HUES64 (cell line): ENCODE data around the gene LDAH.
"Not testable (repeated sequence)": the region's sequence is repeated elsewhere in the genome, so short reads cannot be mapped to it uniquely, and the experiment has no call there.

Experiments used
- H3K27ac ChIP-seq: 2 replicates; pipeline ENCODE4 v1.7.0; 2013; ENCODE audit warnings: low read depth, low read length, inconsistent platforms
- H3K27me3 ChIP-seq: 2 replicates; pipeline ENCODE4 v1.6.1; 2013; ENCODE audit warnings: mild to moderate bottlenecking, low read length; ENCODE audit not compliant: insufficient read depth
- H3K36me3 ChIP-seq: 2 replicates; pipeline ENCODE4 v1.6.1; 2013; ENCODE audit warnings: mild to moderate bottlenecking, low read length; ENCODE audit not compliant: insufficient read depth
- H3K4me1 ChIP-seq: 2 replicates; pipeline ENCODE4 v1.6.1; 2013; ENCODE audit warnings: mild to moderate bottlenecking, low read length, moderate library complexity; ENCODE audit not compliant: insufficient read depth
- H3K4me3 ChIP-seq: 2 replicates; pipeline ENCODE4 v1.5.1; 2013; ENCODE audit warnings: mild to moderate bottlenecking, low read length, moderate library complexity
- H3K9ac ChIP-seq: 2 replicates; pipeline ENCODE4 v1.6.1; 2013; ENCODE audit warnings: mild to moderate bottlenecking, low read depth, low read length
- H3K9me3 ChIP-seq: 2 replicates; pipeline ENCODE4 v1.6.1; 2013; ENCODE audit warnings: low read depth, low read length; ENCODE audit not compliant: insufficient read depth
- WGBS: fragments of 150-250, 120-280 bp; methylation state at CpG from one replicate; pipeline ENCODE4 v1.1.7; 2013; ENCODE audit warnings: missing lambda C conversion rate; 5-methylcytosine and 5-hydroxymethylcytosine counted together

LDAH gene

DNA sequence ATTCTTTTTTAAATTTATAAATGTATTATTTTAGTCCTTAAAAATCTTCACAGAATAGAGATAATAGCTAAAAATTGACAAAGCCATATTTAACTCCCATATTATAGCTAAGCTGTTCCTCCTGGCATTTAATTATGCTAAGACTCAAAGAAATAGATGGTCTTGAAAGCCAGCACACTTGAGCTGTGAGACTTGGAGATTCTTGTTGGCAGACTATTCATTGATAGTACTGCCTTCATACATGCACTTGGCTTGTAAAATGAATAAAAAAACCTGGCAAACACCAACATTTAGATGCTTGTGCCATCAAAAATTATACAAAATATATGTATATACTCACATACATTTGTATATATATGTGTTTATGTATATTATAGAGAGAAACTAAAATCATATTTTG, 9.7 kb upstream of the LDAH start:
- Histone ChIP-seq H3K4me3 (no peak overlapping the region), H3K4me1 (no peaks in the 10 kb centered on the region), H3K9ac (no peak overlapping the region), H3K27me3 (peaks cover 39% of the 10 kb centered on the region), H3K36me3 (no peaks in the 10 kb centered on the region), H3K9me3 (no peaks in the 10 kb centered on the region), H3K27ac (no peak overlapping the region)

DNA sequence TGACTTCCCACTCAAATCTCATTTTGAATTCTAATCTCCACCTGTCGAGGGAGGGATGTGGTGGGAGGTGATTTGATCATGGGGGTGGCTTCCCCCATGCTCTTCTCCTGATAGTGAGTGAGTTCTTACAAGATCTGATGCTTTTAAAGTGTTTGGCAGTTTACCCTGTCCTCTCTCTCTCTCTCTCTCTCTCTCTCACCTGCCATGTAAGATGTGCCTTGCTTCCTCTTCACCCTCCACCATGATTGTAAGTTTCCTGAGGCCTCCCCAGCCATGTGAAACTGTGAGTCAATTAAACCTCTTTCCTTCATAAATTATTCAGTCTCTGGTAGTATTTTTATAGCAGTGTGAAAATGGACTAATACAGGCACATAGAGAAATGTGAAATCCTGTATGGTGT, 7.0 kb upstream of the LDAH start:
- Histone ChIP-seq H3K9ac (no peak overlapping the region), H3K9me3 (no peaks in the 10 kb centered on the region), H3K4me3 (no peak overlapping the region), H3K36me3 (no peaks in the 10 kb centered on the region), H3K4me1 (no peaks in the 10 kb centered on the region), H3K27me3 (peaks cover 50% of the 10 kb centered on the region), H3K27ac (no peak overlapping the region)
- WGBS: no CpG with 5 or more reads among the region's 1 CpG

DNA sequence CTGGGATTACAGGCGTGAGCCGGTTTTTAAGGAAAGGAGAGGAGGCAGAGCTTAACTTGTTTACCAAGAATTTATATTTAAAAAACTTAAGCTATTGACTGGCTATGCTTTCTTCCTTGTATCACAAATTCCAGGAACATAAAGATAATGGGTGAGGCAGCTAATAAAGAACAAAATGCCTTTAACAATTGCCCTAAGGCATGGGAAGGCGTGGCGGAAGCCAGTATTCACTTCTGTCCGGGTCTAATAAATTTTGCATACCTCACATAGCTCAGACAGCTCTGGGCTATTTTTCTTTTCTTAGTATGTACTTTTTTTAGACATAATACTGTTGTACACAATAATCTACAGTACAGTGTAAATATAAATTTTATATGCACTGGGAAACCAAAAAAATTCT, 1.0 kb upstream of the LDAH start:
- no peaks in the 10 kb centered on the region; the same call in 1 of the 2 replicates for H3K4me1 ChIP-seq
- H3K27me3 ChIP-seq: peaks cover 34% of the 10 kb centered on the region
- WGBS: 94% methylated on average over 3 of the region's 5 CpGs
- no peak overlapping the region for H3K27ac ChIP-seq
- no peak overlapping the region for H3K9ac ChIP-seq
- no peak overlapping the region for H3K4me3 ChIP-seq
- H3K9me3 ChIP-seq: no peaks in the 10 kb centered on the region
- no peaks in the 10 kb centered on the region for H3K36me3 ChIP-seq

DNA sequence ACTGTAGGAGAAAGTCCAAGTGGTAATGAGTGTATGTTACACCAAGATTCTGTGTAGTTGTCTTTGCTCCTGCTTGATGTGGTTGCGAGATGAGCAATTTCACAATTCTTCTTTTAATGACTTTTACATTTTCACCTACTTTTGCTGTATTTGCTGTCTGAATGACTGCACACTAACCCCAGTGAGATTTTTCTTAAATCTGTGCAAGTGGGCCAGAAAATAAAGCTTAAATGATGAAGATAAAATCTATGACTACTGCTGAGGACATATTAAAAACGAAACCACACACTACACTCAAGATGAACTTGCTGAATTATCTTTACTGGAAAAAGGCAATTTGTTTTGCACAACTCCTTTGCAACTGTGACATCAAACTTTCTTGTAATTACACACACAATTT, 4.1 kb downstream of the LDAH start:
- Histone ChIP-seq H3K9me3 (no peaks in the 10 kb centered on the region), H3K36me3 (no peaks in the 10 kb centered on the region), H3K27me3 (peaks cover under 1% of the 10 kb centered on the region; the same call in 1 of the 2 replicates), H3K4me3 (no peak overlapping the region), H3K27ac (no peak overlapping the region), H3K9ac (no peak overlapping the region), H3K4me1 (no peaks in the 10 kb centered on the region; the same call in 1 of the 2 replicates)
- 95% methylated on average over 2 of the region's 2 CpGs for WGBS

DNA sequence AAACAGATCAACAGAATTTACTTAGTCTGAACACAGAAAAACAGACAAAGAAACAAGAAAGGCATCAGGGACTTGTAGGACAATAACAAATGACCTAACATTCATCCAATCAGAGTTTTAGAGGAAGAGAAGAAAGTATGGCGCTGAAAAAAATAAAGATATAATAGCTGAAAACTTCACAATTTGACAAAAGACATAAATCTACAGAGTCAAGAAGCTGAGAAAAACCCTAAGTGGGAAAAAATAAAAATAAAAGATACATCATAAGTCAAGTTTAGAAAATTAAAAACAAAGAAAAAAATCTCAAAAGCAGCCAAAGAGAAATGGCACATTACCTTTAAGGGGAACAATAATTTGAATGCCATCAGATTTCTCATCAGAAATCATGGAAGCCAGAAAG, 7.7 kb downstream of the LDAH start:
- H3K9me3 ChIP-seq: no peaks in the 10 kb centered on the region
- H3K36me3 ChIP-seq: no peaks in the 10 kb centered on the region
- H3K4me1 ChIP-seq: no peaks in the 10 kb centered on the region
- no peaks in the 10 kb centered on the region for H3K27me3 ChIP-seq
- no CpG with 5 or more reads among the region's 1 CpG for WGBS
- no peak overlapping the region for H3K27ac ChIP-seq
- no peak overlapping the region for H3K9ac ChIP-seq
- no peak overlapping the region for H3K4me3 ChIP-seq

DNA sequence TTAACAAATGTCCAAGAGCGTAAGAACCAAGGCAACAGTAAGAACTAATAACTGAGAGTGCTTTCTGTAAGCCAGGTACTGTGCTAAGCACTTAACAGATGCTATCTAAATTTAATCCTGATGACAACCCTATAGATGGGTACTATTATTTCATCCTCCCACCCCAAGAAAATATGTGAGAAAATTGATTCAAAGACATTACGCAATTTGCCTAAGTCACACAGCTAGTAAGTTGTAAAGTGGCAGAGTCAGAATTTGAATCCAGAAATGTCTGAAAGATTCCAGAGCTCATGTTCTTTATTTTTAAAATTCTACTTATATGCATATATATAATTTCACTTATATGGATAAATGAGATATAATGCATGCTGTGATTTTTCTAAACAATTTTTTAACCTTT, 10.1 kb downstream of the LDAH start:
- Histone ChIP-seq H3K4me3 (no peak overlapping the region), H3K27me3 (no peaks in the 10 kb centered on the region), H3K36me3 (no peaks in the 10 kb centered on the region), H3K27ac (no peak overlapping the region), H3K4me1 (no peaks in the 10 kb centered on the region), H3K9me3 (no peaks in the 10 kb centered on the region), H3K9ac (no peak overlapping the region)
- 92% methylated on average over 1 of the region's 2 CpGs for WGBS

DNA sequence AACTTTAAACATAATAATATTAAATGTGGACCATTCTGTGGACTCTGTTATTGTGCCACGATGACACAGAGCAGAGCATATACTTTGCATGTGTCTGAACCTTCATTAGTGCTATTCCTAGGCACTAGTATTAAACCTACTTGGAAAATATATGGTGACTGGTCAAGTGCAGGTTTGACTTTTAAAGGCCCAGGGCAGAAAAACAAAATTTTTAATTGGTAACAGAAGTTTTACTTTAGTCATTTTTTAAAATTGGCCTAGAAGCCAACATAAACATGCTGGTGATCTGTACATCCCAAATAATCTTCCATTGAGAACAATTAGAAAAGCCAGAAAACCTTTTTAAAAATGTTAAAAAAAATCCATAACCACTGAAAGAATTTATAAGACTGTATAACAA, 16.6 kb downstream of the LDAH start:
- H3K9me3 ChIP-seq: no peaks in the 10 kb centered on the region
- no peak overlapping the region for H3K27ac ChIP-seq
- WGBS: 90% methylated on average over 1 of the region's 1 CpG
- H3K4me3 ChIP-seq: no peak overlapping the region
- H3K9ac ChIP-seq: no peak overlapping the region
- H3K27me3 ChIP-seq: no peaks in the 10 kb centered on the region
- H3K4me1 ChIP-seq: no peaks in the 10 kb centered on the region
- no peaks in the 10 kb centered on the region for H3K36me3 ChIP-seq

DNA sequence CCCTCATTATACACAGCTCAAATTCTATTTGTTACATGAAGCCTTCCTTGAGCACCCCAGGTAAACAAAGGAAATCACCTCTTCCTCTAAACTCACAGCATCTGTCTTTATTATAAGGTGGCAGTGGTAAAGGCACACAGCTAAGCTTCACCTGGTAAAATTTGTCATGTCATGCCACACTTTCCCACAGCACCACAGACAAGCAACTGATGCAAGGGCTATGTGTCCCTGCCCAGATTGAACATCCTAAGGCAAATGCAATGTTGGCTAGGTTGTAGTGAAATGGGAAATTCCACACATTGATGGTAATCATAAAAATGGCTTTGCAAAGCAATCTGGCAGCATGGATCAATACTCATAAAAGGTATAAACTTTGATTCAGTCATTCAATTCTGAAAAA, 18.9 kb downstream of the LDAH start:
- H3K27me3 ChIP-seq: no peaks in the 10 kb centered on the region
- H3K27ac ChIP-seq: no peak overlapping the region

DNA sequence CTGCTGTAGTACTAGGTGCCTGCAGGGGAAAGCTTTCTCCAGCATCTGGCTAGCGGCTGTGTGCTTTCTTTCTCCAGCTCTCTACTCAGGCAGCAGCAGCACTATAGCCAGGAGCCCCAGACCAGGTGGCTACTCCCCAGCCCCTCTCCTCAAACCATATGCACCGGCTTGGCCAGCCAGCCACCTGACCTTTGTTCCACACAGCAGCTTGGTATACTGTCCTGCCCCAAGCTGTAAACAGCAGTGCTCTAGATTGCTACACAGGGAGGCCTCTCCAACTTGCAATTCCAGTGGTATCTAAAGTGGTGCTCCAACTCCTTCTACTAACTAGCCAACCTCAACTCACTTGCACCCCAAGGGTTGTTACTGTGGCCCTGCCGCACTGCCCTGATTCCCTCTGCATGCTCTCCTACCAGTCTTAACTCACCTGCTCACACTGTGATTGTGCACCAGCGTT, 19.6 kb downstream of the LDAH start:
- WGBS: 93% methylated on average over 4 of the region's 4 CpGs
- Histone ChIP-seq H3K4me3 (no peak overlapping the region), H3K4me1 (no peaks in the 10 kb centered on the region), H3K36me3 (0 out of 2 replicates have a peak, but pooled peaks cover 2% of the 10 kb centered on the region), H3K27me3 (no peaks in the 10 kb centered on the region), H3K9ac (no peak overlapping the region; the same call in 1 of the 2 replicates), H3K27ac (no peak overlapping the region), H3K9me3 (no peaks in the 10 kb centered on the region)

More for the DNA sequence above, 18.9 kb downstream of the LDAH start:
- Histone ChIP-seq H3K4me1 (no peaks in the 10 kb centered on the region), H3K4me3 (no peak overlapping the region), H3K9me3 (no peaks in the 10 kb centered on the region), H3K9ac (no peak overlapping the region), H3K36me3 (0 out of 2 replicates have a peak, but pooled peaks cover 2% of the 10 kb centered on the region)

DNA sequence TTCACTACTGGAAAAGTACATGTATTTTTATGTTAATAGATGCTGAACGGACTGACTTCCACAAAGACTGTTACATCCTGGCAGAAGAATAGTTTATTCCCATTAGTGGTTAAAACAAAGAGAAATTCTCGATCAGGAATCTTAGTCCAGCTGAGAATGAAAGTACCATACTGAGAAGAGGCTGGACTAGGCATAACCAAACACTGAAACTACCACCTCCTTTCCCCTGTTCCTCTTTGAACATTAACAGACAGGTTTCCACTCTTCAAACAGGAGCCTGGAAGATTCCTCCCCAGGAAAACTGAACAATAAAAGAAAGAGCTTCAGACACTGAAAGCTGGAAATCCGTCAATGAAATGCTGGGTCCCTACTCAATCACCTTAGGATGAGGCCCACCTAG, 25.8 kb downstream of the LDAH start:
- Histone ChIP-seq H3K36me3 (peaks cover 15% of the 10 kb centered on the region; the same call in 1 of the 2 replicates), H3K9ac (no peak overlapping the region), H3K4me3 (no peak overlapping the region), H3K27ac (no peak overlapping the region), H3K27me3 (no peaks in the 10 kb centered on the region), H3K4me1 (peaks cover 10% of the 10 kb centered on the region; the same call in 1 of the 2 replicates), H3K9me3 (peaks cover 4% of the 10 kb centered on the region; the same call in 1 of the 2 replicates)
- WGBS: 85% methylated on average over 3 of the region's 3 CpGs

DNA sequence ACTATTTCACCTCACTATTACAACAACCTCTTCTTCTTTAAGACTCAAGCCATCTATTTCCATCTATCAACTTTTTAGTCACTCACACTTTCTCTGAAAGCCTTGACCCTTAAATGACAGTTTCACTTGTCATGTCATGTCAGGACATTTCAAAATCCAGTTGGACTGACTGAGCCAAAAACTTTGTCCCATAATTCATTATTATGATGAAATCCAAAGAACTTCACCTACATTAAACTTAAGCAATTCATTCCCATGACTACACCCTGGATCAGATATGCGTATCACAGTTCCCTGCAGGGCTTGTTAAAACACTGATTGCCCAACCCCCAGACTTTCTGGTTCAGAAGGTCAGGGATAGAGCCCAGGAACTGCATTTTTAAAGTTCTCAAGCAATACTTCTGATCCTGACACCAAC, 26.5 kb downstream of the LDAH start:
- Histone ChIP-seq H3K9ac (no peak overlapping the region), H3K4me1 (peaks cover 10% of the 10 kb centered on the region; the same call in 1 of the 2 replicates), H3K9me3 (peaks cover 4% of the 10 kb centered on the region; the same call in 1 of the 2 replicates), H3K27ac (no peak overlapping the region), H3K4me3 (no peak overlapping the region), H3K36me3 (peaks cover 15% of the 10 kb centered on the region; the same call in 1 of the 2 replicates), H3K27me3 (no peaks in the 10 kb centered on the region)
- 93% methylated on average over 1 of the region's 1 CpG for WGBS

DNA sequence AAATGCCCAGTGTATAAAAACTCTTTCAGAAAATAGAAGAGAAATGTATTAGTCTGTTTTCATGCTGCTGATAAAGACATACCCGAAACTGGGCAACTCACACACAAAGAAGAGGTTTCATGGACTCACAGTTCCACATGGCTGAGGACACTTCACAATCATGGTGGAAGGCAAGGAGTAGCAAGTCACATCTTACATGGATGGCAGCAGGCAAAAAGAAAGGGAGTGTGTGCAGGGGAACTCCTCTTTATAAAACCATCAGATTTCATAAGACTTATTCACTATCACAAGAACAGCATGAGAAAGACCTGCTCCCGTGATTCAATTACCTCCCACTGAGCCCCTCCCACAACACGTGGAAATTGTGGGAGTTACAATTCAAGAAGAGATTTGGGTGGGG, 29.0 kb downstream of the LDAH start:
- not testable (repeated sequence) for H3K9ac ChIP-seq, H3K9me3 ChIP-seq, H3K4me3 ChIP-seq, H3K27me3 ChIP-seq, H3K4me1 ChIP-seq, H3K27ac ChIP-seq
- 94% methylated on average over 3 of the region's 3 CpGs for WGBS
- peaks cover 22% of the 10 kb centered on the region for H3K36me3 ChIP-seq
